Ascending aorta (tissue), 2 donors: ENCODE results near the gene HPN. TPM values are rescaled to one million over a fixed set of nuclear protein-coding genes. Genes with fewer than 3 reads are reported as not detected.
"Not testable (repeated sequence)": the region's sequence is repeated elsewhere in the genome, so short reads cannot be mapped to it uniquely, and the experiment has no call there.

Experiments used
- DNase-seq, 2 donors: peaks; one replicate each; pipeline ENCODE4 v3.0.0-alpha.2; 2019; ENCODE audit warnings: low spot score in 2 of 2
- H3K27ac ChIP-seq, 2 donors: fragments of 200-600 bp; sonication (generic); one replicate each; pipeline ENCODE4 v1.5.1; 2016 to 2017; ENCODE audit warnings: mild to moderate bottlenecking in 1 of 2
- H3K27me3 ChIP-seq: fragments of 200-600 bp; sonication (generic); one replicate; pipeline ENCODE4 v1.5.1; 2017
- H3K36me3 ChIP-seq, 2 donors: fragments of 200-600 bp; sonication (generic); one replicate each; pipeline ENCODE4 v1.5.1; 2016
- H3K4me1 ChIP-seq, 2 donors: fragments of 200-600 bp; sonication (generic); one replicate each; pipeline ENCODE4 v1.5.1; 2016 to 2017; ENCODE audit warnings: mild to moderate bottlenecking in 1 of 2
- H3K4me3 ChIP-seq, 2 donors: fragments of 200-600 bp; sonication (generic); one replicate each; pipeline ENCODE4 v1.5.1; 2016 to 2017; ENCODE audit warnings: mild to moderate bottlenecking in 1 of 2
- H3K9me3 ChIP-seq, 2 donors: fragments of 200-600 bp; sonication (generic); one replicate each; pipeline ENCODE4 v1.5.1; 2016
- intact Hi-C: fragments of 100-400 bp; cut with DNase I; formaldehyde crosslinking; loops from one replicate; pipeline ENCODE4 v1.15.1; 2023
- total RNA-seq: library from RNA; depleted of rRNA; stranded (reverse); fragments of >200 nt; gene quantifications from one replicate; pipeline ENCODE4 v1.1.0, GENCODE V29; 2016
- TF ChIP-seq, protein P1 (sequence below), 3 experiments: fragments of 200-600 bp in 2 of 3; fragments of 450-650 bp in 1 of 3; sonication (generic) in 2 of 3; IDR thresholded peaks; one replicate each; pipeline ENCODE4 v1.5.1; 2016 to 2019; ENCODE audit warnings: antibody characterized with exemption in 3 of 3, mild to moderate bottlenecking in 1 of 3, moderate library complexity in 1 of 3

Gene HPN
- total RNA-seq, 1 donor from 2014 or later = 0.85 TPM

DNA sequence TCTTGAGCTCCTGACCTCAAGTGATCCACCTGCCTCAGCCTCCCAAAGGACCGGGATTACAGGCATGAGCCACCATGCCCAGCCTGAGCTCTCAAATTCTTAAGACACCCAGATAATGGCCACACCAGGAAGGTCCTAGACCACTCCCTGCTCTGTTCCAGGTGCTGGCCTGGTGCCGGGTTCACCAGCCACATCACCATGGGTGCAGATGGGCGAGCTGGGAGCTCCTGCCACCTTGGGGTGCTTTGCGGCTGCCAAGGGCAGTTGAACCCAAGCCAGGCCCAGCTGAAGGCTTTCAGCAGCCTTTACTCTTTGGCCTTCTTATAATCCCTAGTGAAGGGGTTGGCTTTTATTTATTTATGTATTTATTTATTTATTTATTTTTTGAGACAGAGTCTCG lies 4.9 kb downstream of the HPN start:
- TF ChIP-seq, protein P1, sequence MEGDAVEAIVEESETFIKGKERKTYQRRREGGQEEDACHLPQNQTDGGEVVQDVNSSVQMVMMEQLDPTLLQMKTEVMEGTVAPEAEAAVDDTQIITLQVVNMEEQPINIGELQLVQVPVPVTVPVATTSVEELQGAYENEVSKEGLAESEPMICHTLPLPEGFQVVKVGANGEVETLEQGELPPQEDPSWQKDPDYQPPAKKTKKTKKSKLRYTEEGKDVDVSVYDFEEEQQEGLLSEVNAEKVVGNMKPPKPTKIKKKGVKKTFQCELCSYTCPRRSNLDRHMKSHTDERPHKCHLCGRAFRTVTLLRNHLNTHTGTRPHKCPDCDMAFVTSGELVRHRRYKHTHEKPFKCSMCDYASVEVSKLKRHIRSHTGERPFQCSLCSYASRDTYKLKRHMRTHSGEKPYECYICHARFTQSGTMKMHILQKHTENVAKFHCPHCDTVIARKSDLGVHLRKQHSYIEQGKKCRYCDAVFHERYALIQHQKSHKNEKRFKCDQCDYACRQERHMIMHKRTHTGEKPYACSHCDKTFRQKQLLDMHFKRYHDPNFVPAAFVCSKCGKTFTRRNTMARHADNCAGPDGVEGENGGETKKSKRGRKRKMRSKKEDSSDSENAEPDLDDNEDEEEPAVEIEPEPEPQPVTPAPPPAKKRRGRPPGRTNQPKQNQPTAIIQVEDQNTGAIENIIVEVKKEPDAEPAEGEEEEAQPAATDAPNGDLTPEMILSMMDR (IDR thresholded peaks at IDR 0.05) = no peak
- Histone ChIP-seq H3K4me3 (no peak overlapping the region), H3K36me3 (no peaks in the 10 kb centered on the region), H3K27me3 (peaks cover 4% of the 10 kb centered on the region), H3K9me3 (no peaks in the 10 kb centered on the region), H3K27ac (no peak overlapping the region), H3K4me1 (peaks cover 0 to 3% of the 10 kb centered on the region in 2 donors)
- intact Hi-C loops = no loop called here
- DNase-seq = no peak

DNA sequence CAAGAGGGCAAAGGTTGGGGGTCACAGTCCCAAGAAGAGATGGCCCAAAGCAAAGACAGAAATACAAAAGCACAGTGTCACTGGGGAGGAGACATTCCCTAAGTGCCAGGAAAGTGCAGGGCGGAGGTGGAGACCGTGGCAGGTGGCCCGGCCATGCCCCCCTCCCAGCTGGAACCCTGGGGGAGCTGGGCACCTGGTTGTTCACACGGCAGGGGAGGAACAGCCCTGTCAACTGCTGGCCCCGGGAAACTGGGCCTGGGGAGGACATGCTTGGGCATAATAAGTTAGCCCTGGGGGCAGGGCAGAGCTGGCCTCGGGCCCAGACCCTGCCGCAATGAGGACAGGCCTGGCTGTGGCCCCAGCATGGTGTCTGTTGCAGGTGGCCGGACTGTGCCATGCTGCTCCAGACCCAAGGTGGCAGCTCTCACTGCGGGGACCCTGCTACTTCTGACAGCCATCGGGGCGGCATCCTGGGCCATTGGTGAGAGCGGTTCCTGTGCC lies 7.4 kb downstream of the HPN start:
- Histone ChIP-seq H3K9me3 (no peaks in the 10 kb centered on the region), H3K27me3 (no peaks in the 10 kb centered on the region), H3K4me3 (no peak overlapping the region), H3K4me1 (no peaks in the 10 kb centered on the region), H3K27ac (no peak overlapping the region), H3K36me3 (no peaks in the 10 kb centered on the region)
- DNase-seq = no peak
- TF ChIP-seq, protein P1 (IDR thresholded peaks at IDR 0.05) = no peak
- intact Hi-C loops = no loop called here

DNA sequence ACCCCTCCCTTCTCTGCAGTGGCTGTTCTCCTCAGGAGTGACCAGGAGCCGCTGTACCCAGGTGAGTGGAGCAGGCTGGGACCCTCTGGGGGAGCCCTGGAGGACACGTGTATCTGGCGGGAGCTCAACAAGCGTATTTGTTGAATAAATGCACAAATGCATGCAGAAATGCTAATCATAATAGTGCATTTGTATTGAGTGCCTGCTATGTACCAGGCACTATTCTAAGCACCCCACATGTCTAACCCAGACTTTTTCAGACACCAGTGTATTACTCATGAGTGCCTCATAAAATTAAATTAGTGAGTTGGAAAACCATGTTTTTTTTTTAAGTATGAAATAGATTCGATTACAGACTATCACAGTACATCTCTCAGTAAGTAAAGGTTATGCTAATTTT lies 7.9 kb downstream of the HPN start:
- H3K4me3 ChIP-seq = no peak overlapping the region
- H3K27ac ChIP-seq = no peak overlapping the region
- no peaks in the 10 kb centered on the region for H3K36me3 ChIP-seq
- intact Hi-C loops = no loop called here
- TF ChIP-seq, protein P1 (IDR thresholded peaks at IDR 0.05) = no peak
- H3K9me3 ChIP-seq = no peaks in the 10 kb centered on the region
- no peak for DNase-seq
- no peaks in the 10 kb centered on the region for H3K4me1 ChIP-seq
- no peaks in the 10 kb centered on the region for H3K27me3 ChIP-seq

DNA sequence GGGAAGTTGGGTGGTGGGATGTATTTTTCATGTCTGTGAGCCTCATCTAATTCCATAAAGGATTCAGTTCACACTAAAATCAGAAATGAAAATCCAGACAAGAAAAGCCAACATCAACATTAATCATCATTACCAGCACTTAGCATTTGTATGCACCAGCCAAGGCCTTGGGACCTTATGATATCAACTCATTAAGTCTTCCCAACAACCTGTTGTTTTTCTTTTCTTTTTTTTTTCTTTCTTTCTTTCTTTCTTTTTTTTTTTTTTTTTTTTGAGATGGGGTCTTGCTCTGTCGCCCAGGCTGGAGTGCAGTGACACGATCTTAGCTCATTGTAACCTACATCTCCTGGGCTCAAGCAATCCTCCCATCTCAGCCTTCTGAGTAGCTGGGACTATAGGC lies 9.1 kb downstream of the HPN start:
- intact Hi-C loops = not testable (repeated sequence)

DNA sequence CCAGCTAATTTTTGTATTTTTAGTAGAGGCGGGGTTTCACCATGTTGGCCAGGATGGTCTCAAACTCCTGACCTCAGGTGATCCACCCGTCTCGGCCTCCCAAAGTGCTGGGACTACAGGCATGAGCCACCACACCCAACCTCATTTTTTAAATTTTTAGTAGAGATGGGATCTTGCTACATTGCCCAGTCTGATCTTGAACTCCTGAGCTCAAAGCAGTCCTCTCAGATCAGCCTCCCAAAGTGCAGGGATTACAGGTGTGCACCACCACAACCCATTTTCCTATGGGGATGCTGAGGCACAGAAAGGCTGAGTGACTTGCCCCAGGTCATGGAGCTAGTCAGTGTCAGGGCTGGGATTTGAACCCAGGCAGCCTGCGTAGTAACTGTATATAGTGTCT lies 9.7 kb downstream of the HPN start:
- H3K27ac ChIP-seq, H3K27me3 ChIP-seq, H3K4me3 ChIP-seq, DNase-seq, H3K9me3 ChIP-seq, H3K4me1 ChIP-seq, H3K36me3 ChIP-seq, intact Hi-C loops: not testable (repeated sequence)

More for the DNA sequence above, 9.1 kb downstream of the HPN start:
- H3K4me3 ChIP-seq, H3K9me3 ChIP-seq, H3K27me3 ChIP-seq, H3K4me1 ChIP-seq, H3K27ac ChIP-seq, H3K36me3 ChIP-seq, DNase-seq: not testable (repeated sequence)

DNA sequence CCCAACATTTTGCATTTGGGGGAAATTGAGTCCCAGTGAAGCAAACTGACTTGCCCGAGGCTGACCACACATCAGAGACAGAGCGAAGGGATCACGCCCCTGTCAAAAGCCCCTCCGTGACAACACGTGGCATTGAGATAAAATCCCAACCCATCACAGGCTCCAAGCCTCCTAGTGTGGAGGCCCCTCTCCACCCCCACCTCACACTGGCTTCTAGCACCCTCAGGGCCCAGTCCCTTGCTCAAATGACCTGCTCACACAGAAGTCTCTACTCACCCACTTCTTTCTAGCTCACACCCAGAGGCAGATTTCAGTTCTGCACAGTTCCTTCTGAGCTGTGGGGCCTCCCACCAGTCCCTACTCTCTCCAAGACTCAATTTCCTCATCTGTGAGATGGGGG lies 10.3 kb downstream of the HPN start:
- no peak overlapping the region for H3K4me3 ChIP-seq
- intact Hi-C loops = no loop called here
- H3K4me1 ChIP-seq = no peaks in the 10 kb centered on the region
- TF ChIP-seq, protein P1 (IDR thresholded peaks at IDR 0.05) = no peak
- no peak for DNase-seq
- no peaks in the 10 kb centered on the region for H3K9me3 ChIP-seq
- no peaks in the 10 kb centered on the region for H3K27me3 ChIP-seq
- no peaks in the 10 kb centered on the region for H3K36me3 ChIP-seq
- H3K27ac ChIP-seq = no peak overlapping the region

DNA sequence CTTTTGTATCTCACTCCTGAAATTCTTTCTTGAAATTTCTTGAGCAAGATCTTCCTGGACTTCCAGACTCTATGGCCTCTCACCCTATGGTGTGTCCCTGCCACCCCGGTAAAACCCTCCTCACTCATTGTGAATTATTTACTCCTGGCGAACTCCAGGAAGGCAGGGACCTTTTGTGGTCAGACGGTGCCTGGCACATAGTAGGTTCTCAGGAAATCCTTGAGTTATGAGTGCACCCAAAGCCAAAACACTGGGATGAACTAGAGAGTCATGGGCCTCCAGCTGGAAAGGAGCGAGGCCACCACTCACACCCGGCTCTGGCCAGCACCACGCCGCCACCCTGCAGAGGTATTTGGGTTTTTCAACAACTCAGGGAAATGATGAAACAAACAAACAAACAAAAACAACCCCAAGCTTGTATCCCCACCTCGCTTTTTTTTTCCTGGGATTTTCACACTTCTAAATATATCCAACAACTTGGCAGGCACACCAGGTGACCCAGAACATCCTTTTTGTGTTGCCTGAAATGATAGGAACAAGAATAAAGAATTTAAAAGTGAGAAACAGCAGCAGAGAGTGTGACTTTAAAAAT lies 11.2 kb downstream of the HPN start:
- TF ChIP-seq, protein P1 (IDR thresholded peaks at IDR 0.05) = no peak
- no peaks in the 10 kb centered on the region for H3K27me3 ChIP-seq
- no peak for DNase-seq
- no peak overlapping the region for H3K27ac ChIP-seq
- no peaks in the 10 kb centered on the region for H3K36me3 ChIP-seq
- no peaks in the 10 kb centered on the region for H3K4me1 ChIP-seq
- intact Hi-C loops = no loop called here
- H3K4me3 ChIP-seq = no peak overlapping the region
- no peaks in the 10 kb centered on the region for H3K9me3 ChIP-seq
